OCI-LY3 (cell line): Measurements from ENCODE around the gene SMYD3.

Experiments used
- EZH2phosphoT487 ChIP-seq: fragments of 200-600 bp; shearing (Covaris generic); IDR thresholded peaks from 2 replicates; pipeline ENCODE4 v1.6.1; 2018; ENCODE audit warnings: antibody characterized with exemption, mixed run types, low read depth
- TF ChIP-seq, protein P1 (sequence below): fragments of 200-600, 300-600 bp; sonication (generic); IDR thresholded peaks from 2 replicates; pipeline ENCODE4 v1.5.1; 2014; ENCODE audit warnings: antibody characterized with exemption, low read length, low read depth

DNA sequence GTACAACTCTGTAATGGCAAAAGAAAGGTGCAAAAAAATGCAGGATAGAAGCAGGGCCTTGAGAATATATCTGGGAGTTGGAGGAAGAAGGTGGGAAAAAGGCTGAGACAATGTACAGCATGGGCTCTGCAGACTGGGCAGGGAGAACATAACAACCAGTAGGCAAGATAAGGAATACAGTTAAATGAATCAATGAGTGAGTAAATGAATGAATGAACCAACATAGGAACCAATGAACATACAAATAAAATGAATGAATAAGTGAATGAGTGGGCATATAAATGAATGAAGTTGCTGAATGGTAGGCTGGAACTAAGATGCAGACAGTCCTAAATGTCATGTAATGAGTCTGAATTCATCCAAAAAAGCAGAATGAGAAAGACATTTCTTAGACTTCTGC, 370.6 kb downstream of the SMYD3 start:
- TF ChIP-seq, protein P1, sequence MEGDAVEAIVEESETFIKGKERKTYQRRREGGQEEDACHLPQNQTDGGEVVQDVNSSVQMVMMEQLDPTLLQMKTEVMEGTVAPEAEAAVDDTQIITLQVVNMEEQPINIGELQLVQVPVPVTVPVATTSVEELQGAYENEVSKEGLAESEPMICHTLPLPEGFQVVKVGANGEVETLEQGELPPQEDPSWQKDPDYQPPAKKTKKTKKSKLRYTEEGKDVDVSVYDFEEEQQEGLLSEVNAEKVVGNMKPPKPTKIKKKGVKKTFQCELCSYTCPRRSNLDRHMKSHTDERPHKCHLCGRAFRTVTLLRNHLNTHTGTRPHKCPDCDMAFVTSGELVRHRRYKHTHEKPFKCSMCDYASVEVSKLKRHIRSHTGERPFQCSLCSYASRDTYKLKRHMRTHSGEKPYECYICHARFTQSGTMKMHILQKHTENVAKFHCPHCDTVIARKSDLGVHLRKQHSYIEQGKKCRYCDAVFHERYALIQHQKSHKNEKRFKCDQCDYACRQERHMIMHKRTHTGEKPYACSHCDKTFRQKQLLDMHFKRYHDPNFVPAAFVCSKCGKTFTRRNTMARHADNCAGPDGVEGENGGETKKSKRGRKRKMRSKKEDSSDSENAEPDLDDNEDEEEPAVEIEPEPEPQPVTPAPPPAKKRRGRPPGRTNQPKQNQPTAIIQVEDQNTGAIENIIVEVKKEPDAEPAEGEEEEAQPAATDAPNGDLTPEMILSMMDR: no peak
- TF ChIP-seq EZH2phosphoT487: no peak
